OCI-LY7 (cell line): Measurements from ENCODE around the gene CFAP70.

Experiments used
- CTCF ChIP-seq: fragments of 200-600 bp; sonication (generic); conservative IDR thresholded peaks from 2 replicates; pipeline ENCODE4 v1.5.1; 2014; ENCODE audit warnings: mild to moderate bottlenecking, antibody characterized with exemption, low read length, moderate library complexity, mixed read lengths
- EZH2phosphoT487 ChIP-seq: fragments of 200-600 bp; sonication (generic); IDR thresholded peaks from 2 replicates; pipeline ENCODE4 v1.6.1; 2018; ENCODE audit warnings: low read depth, borderline replicate concordance, mild to moderate bottlenecking, mixed run types, antibody characterized with exemption, low read length, moderate library complexity, mixed read lengths

GRCh38 chr10:73205890-73206289 lies 152.8 kb downstream of the CFAP70 start:
- no peak for TF ChIP-seq CTCF
- TF ChIP-seq EZH2phosphoT487 = no peak
